ENCODE results near the gene CCNK.

GRCh38 chr14:99522457-99522891 is 41.3 kb downstream of the CCNK start:
- no peak for TF ChIP-seq EZH2 (IDR thresholded peaks at IDR 0.05; ENCODE audit: low read depth)
- TF ChIP-seq, protein P1, sequence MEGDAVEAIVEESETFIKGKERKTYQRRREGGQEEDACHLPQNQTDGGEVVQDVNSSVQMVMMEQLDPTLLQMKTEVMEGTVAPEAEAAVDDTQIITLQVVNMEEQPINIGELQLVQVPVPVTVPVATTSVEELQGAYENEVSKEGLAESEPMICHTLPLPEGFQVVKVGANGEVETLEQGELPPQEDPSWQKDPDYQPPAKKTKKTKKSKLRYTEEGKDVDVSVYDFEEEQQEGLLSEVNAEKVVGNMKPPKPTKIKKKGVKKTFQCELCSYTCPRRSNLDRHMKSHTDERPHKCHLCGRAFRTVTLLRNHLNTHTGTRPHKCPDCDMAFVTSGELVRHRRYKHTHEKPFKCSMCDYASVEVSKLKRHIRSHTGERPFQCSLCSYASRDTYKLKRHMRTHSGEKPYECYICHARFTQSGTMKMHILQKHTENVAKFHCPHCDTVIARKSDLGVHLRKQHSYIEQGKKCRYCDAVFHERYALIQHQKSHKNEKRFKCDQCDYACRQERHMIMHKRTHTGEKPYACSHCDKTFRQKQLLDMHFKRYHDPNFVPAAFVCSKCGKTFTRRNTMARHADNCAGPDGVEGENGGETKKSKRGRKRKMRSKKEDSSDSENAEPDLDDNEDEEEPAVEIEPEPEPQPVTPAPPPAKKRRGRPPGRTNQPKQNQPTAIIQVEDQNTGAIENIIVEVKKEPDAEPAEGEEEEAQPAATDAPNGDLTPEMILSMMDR (conservative IDR thresholded peaks at IDR 0.05): no peak
